IMR-90 (cell line): ENCODE measurements around the gene PHF5A.

ENCODE experiments used
- CTCF ChIP-seq: conservative IDR thresholded peaks from 2 replicates; pipeline ENCODE4 v1.5.1; 2012; ENCODE audit warnings: mild to moderate bottlenecking, low read depth, low read length, improper control_type of control experiment
- MAZ ChIP-seq: IDR thresholded peaks from 2 replicates; pipeline ENCODE4 v1.6.1; 2012; ENCODE audit warnings: low read depth, mild to moderate bottlenecking, low read length, improper control_type of control experiment, moderate library complexity, borderline replicate concordance
- MXI1 ChIP-seq: IDR thresholded peaks from 2 replicates; pipeline ENCODE4 v1.6.1; 2012; ENCODE audit warnings: low read depth, mild to moderate bottlenecking, low read length, moderate library complexity, borderline replicate concordance
- POLR2A ChIP-seq: IDR thresholded peaks from 2 replicates; pipeline ENCODE4 v1.6.1; 2012; ENCODE audit warnings: mild to moderate bottlenecking, low read depth, low read length

DNA sequence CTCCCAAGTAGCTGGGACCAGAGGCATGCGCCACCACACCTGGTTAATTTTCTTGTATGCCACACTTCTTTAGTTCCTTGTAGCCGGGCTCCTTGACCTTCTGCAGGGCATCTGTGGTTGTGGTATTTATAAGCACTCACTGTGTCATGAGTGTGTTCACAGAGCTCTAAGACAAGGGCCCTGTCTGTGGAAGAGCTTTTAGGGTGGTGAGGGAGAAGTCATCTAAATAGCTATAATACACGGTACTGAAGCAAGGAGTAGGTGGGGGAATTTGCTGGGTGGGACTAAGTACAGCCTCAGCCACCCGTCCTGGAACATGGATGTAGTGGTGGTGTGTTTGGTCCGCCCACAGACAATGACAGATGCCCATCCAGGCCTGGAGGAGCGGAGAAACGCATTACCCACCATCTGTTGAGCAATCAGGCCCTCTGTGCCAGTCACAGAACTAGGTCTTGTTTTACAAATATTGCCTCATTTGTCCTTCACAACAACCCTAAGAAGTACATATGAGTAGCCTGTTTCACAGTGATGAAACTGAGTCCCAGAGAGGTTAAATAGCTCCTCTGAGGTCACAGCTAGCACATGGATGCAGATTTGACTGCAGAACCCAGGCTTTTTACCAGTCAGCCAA lies 10.5 kb upstream of the PHF5A start:
- no peak for TF ChIP-seq CTCF
- no peak for TF ChIP-seq POLR2A
- TF ChIP-seq MXI1, result no peak
- TF ChIP-seq MAZ, result no peak
